Heart right ventricle (tissue), 16 donors: ENCODE data around the gene SRGAP2B. TPM values are rescaled to one million over a fixed set of nuclear protein-coding genes. Genes with fewer than 3 reads are reported as not detected.
A peak's percentile ranks its signal among the peaks of the same experiment; 100 is the strongest.
"Not testable (repeated sequence)": the region's sequence is repeated elsewhere in the genome, so short reads cannot be mapped to it uniquely, and the experiment has no call there.

ENCODE experiments used
- ATAC-seq, 8 donors: fragments of 200-7000 bp; cut with Tn5 transposase; one replicate each; pipeline ENCODE4 v1.9.1; 2020; ENCODE audit warnings: mild to moderate bottlenecking in 8 of 8, moderate library complexity in 8 of 8, moderate number of reproducible peaks in 1 of 8
- DNase-seq, 2 donors: peaks; one replicate each; pipeline ENCODE4 v3.0.0-alpha.2; 2020
- H3K27ac ChIP-seq, 10 donors: fragments of 200-600 bp; sonication (generic) in 2 of 10; one replicate each; pipeline versions ENCODE4 v1.5.0 to v1.8.0; 2020 to 2022; ENCODE audit warnings: mild to moderate bottlenecking in 3 of 10
- H3K27me3 ChIP-seq, 7 donors: fragments of 200-600 bp; one replicate each; pipeline ENCODE4 v1.8.0; 2021 to 2022; ENCODE audit warnings: mild to moderate bottlenecking in 2 of 7
- H3K36me3 ChIP-seq, 9 donors: fragments of 200-600 bp; sonication (generic) in 1 of 9; one replicate each; pipeline versions ENCODE4 v1.5.0 to v1.8.0; 2020 to 2022; ENCODE audit warnings: mild to moderate bottlenecking in 2 of 9
- H3K4me1 ChIP-seq, 9 donors: fragments of 200-600 bp; sonication (generic) in 1 of 9; one replicate each; pipeline versions ENCODE4 v1.5.0 to v1.8.0; 2020 to 2022; ENCODE audit warnings: mild to moderate bottlenecking in 4 of 9
- H3K4me3 ChIP-seq, 10 donors: fragments of 200-600 bp; sonication (generic) in 2 of 10; one replicate each; pipeline versions ENCODE4 v1.5.0 to v1.8.0; 2020 to 2022; ENCODE audit warnings: mild to moderate bottlenecking in 7 of 10, moderate library complexity in 2 of 10
- H3K9me3 ChIP-seq, 11 donors: fragments of 200-600 bp in 10 of 11; sonication (generic) in 2 of 11; one replicate each; pipeline versions ENCODE4 v1.5.0 to v1.8.0; 2013 to 2022; ENCODE audit warnings: mild to moderate bottlenecking in 2 of 11, control low read depth in 1 of 11, moderate library complexity in 1 of 11
- WGBS, 2 donors: extraction: QIAGEN DNeasy Blood & Tissue Kit; methylation state at CpG; one replicate each; pipeline ENCODE4 v1.1.7; 2013; ENCODE audit warnings: inconsistent platforms in 1 of 2; 5-methylcytosine and 5-hydroxymethylcytosine counted together
- intact Hi-C, 10 donors: fragments of 100-400 bp; cut with DNase I; formaldehyde crosslinking; loops; one replicate each; pipeline versions ENCODE4 v1.11.1 to v1.14.2; 2022
- polyA plus RNA-seq, 2 donors: library from polyadenylated mRNA; stranded (reverse); fragments of 200-250 nt; gene quantifications; one replicate each; pipeline ENCODE4 v1.2.3, GENCODE V29; 2013
- total RNA-seq, 10 donors: library from RNA; stranded (reverse); fragmentation: NEBNext Ultra II Directional in 3 of 10; extraction: Animal tissue kit (Norgen Biotek cat#: 25700) in 3 of 10; gene quantifications; one replicate each; pipeline versions ENCODE4 v1.2.1 to v1.2.4, GENCODE V29; 2021 to 2023
- donor health status: Arrhythmogenic right ventricular cardiomyopathy.
- donor health status: ischemic (EF 13 %, LVEDD 7.1; RV severe dilation, severe dysfunction).
- donor health status: healthy with polysubstance abuse.
- donor health status: DM: no; HTN: yes; CAD: no.
- donor health status: DM: no; HTN: no; CAD: no.
- donor health status: ischemic (EF 25% LVEDD 6.9; RV normal size, moderate dysfunction).
- donor health status: ischemic (EF 25% LVEDD 5.7; RV mildly dilated, moderate dysfunction).
- donor health status: healthy.
- donor health status: DM: yes; HTN: yes; CAD: no.
- donor health status: Ischemic cardiomyopathy.
- donor health status: ischemic (EF 35%, LVEDD 5.7; RV mildly dilated, moderate dysfunction).
- donor health status: nonischemic (EF 11% LVEDD 7.7; RV severe dilation, severe dysfunction).
- donor health status: DM: yes; HTN: yes; CAD: no.
- donor health status: PGD.
- donor health status: ischemic (EF 29% LVEDD 5.4; RV normal size, mild dysfunction).
- donor health status: nonischemic (EF 23%, LVEDD 6.1; RV moderate dilation, normal function).

SRGAP2B gene
- total and polyA plus RNA-seq, 12 donors, result 3.5 to 14.0 (median 9.5) TPM

GRCh38 chr1:145080193-145080592 is 14.9 kb downstream of the SRGAP2B start:
- 55 to 74% methylated on average over 2 of the region's 3 CpGs for WGBS, 2 donors
- H3K9me3 ChIP-seq, H3K27ac ChIP-seq, H3K27me3 ChIP-seq, intact Hi-C loops, H3K4me1 ChIP-seq, H3K4me3 ChIP-seq, DNase-seq, ATAC-seq, H3K36me3 ChIP-seq: not testable (repeated sequence)

- DNase-seq, intact Hi-C loops: not testable (repeated sequence)
- peak in 2 of 8 donors; percentile 36 to 66 for ATAC-seq
Measured at GRCh38 chr1:145079737-145080136, 15.4 kb downstream of the SRGAP2B start.

GRCh38 chr1:145078787-145079370 is 16.2 kb downstream of the SRGAP2B start:
- H3K27ac ChIP-seq, H3K9me3 ChIP-seq, H3K4me1 ChIP-seq, H3K4me3 ChIP-seq, H3K27me3 ChIP-seq, H3K36me3 ChIP-seq, DNase-seq, ATAC-seq, intact Hi-C loops: not testable (repeated sequence)
- WGBS, 2 donors, result no CpG with 5 or more reads among the region's 5 CpGs

More at GRCh38 chr1:145079737-145080136, 15.4 kb downstream of the SRGAP2B start:
- H3K9me3 ChIP-seq, H3K27me3 ChIP-seq, H3K4me1 ChIP-seq, H3K4me3 ChIP-seq, H3K27ac ChIP-seq, H3K36me3 ChIP-seq: not testable (repeated sequence)
- WGBS, 2 donors, result 55 to 67% methylated on average over 2 of the region's 2 CpGs

GRCh38 chr1:145077872-145078786 is 17.0 kb downstream of the SRGAP2B start:
- no CpG with 5 or more reads among the region's 11 CpGs for WGBS, 2 donors

GRCh38 chr1:145076877-145077276 is 18.3 kb downstream of the SRGAP2B start:
- H3K4me1 ChIP-seq, H3K9me3 ChIP-seq, H3K27ac ChIP-seq, H3K36me3 ChIP-seq, H3K4me3 ChIP-seq, H3K27me3 ChIP-seq, ATAC-seq, intact Hi-C loops, DNase-seq: not testable (repeated sequence)
- WGBS, 2 donors, result no CpG with 5 or more reads among the region's 3 CpGs

More at GRCh38 chr1:145077872-145078786, 17.0 kb downstream of the SRGAP2B start:
- H3K27me3 ChIP-seq, intact Hi-C loops, H3K4me3 ChIP-seq, H3K4me1 ChIP-seq, H3K27ac ChIP-seq, H3K9me3 ChIP-seq, H3K36me3 ChIP-seq, DNase-seq: not testable (repeated sequence)
- ATAC-seq, result peak in 3 of 8 donors; percentile 44 to 84 (median 77)

GRCh38 chr1:145074021-145074559 is 21.0 kb downstream of the SRGAP2B start:
- intact Hi-C loops, H3K27me3 ChIP-seq, H3K4me3 ChIP-seq, H3K27ac ChIP-seq, H3K4me1 ChIP-seq, H3K36me3 ChIP-seq, DNase-seq, H3K9me3 ChIP-seq: not testable (repeated sequence)
- ATAC-seq, result peak in 2 of 8 donors; percentile 26 to 27
- 69 to 81% methylated on average over 2 to 3 of the region's 6 CpGs for WGBS, 2 donors

- H3K27me3 ChIP-seq, H3K36me3 ChIP-seq, H3K4me1 ChIP-seq, H3K9me3 ChIP-seq, DNase-seq, intact Hi-C loops, ATAC-seq, H3K27ac ChIP-seq, H3K4me3 ChIP-seq: not testable (repeated sequence)
- WGBS, 2 donors, result no CpG with 5 or more reads among the region's 6 CpGs
Measured at GRCh38 chr1:145071569-145071968, 23.6 kb downstream of the SRGAP2B start.

- no CpG with 5 or more reads among the region's 10 CpGs for WGBS, 2 donors
- intact Hi-C loops, result not testable (repeated sequence)
Measured at GRCh38 chr1:145066486-145066885, 28.6 kb downstream of the SRGAP2B start.

GRCh38 chr1:145065194-145065826 is 29.8 kb downstream of the SRGAP2B start:
- H3K9me3 ChIP-seq, H3K4me3 ChIP-seq, DNase-seq, intact Hi-C loops, H3K27me3 ChIP-seq, H3K27ac ChIP-seq, H3K4me1 ChIP-seq, H3K36me3 ChIP-seq: not testable (repeated sequence)
- ATAC-seq, result peak; percentile 64 to 92 (median 82)
- 27 to 49% methylated on average over 2 of the region's 5 CpGs for WGBS, 2 donors

More at GRCh38 chr1:145066486-145066885, 28.6 kb downstream of the SRGAP2B start:
- H3K9me3 ChIP-seq, H3K36me3 ChIP-seq, H3K27ac ChIP-seq, H3K4me3 ChIP-seq, H3K27me3 ChIP-seq, DNase-seq, H3K4me1 ChIP-seq: not testable (repeated sequence)
- ATAC-seq, result peak in 2 of 8 donors; percentile 47 to 49

GRCh38 chr1:145063941-145064648 is 31.0 kb downstream of the SRGAP2B start:
- H3K4me3 ChIP-seq, intact Hi-C loops, H3K9me3 ChIP-seq, H3K4me1 ChIP-seq, H3K36me3 ChIP-seq, H3K27ac ChIP-seq, DNase-seq, ATAC-seq, H3K27me3 ChIP-seq: not testable (repeated sequence)
- no CpG with 5 or more reads among the region's 2 CpGs for WGBS, 2 donors
